Stimulated activated CD8-positive, alpha-beta memory T cell treated with anti-CD3 and anti-CD28 coated beads, Interleukin-2, amount 100 ng/mL, for 1 hour (primary cell): Measurements from ENCODE around the gene FUT8.

Experiments
- DNase-seq, 2 donors: peaks; one replicate each; pipeline ENCODE4 v3.0.0-alpha.2; 2020; ENCODE audit warnings: low read depth in 2 of 2

Gene FUT8

GRCh38 chr14:65412032-65412846, at the start of gene FUT8:
Gene FUT8 (plus strand): TSS chr14:65412730. CDS start chr14:65561564, 148,834 bp downstream.
- peak; percentile 89 to 96 for DNase-seq

- DNase-seq, result no peak
Measured at GRCh38 chr14:65366802-65367565, 45.5 kb upstream of the FUT8 start.

DNA sequence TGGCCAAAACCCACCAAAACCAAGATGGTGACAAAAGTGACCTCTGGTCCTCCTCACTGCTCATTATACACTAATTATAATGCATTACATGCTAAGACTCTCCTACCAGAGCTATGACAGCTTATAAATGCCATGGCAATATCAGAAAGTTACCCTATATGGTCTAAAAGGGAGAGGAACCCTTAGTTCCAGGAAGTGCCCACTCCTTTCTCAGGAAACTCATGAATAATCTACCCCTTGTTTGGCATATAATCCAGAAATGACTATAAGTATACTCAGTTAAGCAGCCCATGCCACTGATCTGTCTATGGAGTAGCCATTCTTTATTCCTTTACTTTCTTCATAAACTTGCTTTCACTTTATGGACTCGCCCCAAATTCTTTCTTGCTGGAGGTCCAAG, 43.0 kb upstream of the FUT8 start:
- no peak for DNase-seq

DNA sequence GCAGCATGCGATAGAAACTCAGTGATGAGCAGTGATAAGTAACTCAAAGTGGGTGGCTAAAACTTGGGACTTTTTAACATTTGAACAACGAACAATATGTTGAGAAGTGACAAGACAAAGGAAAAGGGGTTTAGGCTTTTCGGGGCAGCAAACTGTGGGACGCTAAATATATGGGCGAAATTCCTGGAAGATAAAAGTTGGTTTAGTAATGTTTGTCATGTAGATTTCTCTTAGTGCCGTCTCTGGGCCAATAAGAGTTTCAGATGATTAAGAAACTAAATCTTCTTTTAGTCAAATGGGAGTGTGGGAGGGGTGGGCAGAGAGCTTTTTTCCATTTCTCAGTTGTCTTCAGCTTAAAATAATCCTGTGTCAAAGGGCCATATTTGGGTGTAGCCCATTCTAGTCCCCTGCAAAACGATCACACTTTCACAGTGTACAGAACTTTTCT, 41.7 kb upstream of the FUT8 start:
- no peak for DNase-seq

DNA sequence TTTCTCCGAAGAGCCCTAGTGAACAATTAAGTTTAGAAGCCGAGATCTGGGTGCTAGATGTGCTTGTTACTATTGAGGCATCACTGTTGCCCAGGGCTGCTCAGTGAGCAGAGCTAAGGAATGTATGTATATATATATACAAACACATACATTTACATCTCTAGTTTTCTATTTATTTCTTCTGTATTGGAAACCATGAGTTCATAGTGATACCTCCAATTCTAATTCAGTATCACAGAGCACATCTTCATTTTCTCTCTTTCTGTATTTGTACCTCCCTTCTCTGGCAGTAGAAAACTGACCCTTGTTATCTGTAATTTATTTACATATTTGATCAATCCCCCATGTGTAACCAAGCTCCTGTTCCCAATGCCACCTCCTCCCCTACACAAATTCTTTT, 40.7 kb upstream of the FUT8 start:
- no peak for DNase-seq

- DNase-seq, result no peak
Measured at GRCh38 chr14:65373016-65373670, 39.4 kb upstream of the FUT8 start.

GRCh38 chr14:65373671-65374039, 38.9 kb upstream of the FUT8 start:
- DNase-seq, result no peak

DNA sequence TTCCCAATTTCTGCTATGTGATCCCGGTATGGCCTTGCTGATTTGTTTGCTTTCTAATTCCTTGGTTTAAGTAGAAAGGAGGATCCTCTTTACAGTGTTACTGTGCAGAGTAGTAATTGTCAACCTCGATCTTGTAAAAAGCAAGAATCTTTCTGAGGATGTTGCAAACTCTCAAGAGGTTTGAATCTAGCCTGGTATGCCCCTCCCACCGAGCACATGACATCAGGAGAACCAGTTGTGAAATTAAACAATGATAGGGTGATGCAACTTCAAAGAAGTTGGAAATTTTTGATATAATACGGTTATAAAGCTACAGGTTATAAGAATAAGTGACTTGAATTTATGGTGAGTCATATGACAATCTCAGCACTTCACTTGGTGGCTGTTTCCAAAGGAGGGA, 35.0 kb upstream of the FUT8 start:
- no peak for DNase-seq

- no peak for DNase-seq
Measured at GRCh38 chr14:65382586-65382985, 29.9 kb upstream of the FUT8 start.

GRCh38 chr14:65387171-65387570, 25.4 kb upstream of the FUT8 start:
- no peak for DNase-seq

GRCh38 chr14:65387628-65388027, 24.9 kb upstream of the FUT8 start:
- DNase-seq, result no peak

DNA sequence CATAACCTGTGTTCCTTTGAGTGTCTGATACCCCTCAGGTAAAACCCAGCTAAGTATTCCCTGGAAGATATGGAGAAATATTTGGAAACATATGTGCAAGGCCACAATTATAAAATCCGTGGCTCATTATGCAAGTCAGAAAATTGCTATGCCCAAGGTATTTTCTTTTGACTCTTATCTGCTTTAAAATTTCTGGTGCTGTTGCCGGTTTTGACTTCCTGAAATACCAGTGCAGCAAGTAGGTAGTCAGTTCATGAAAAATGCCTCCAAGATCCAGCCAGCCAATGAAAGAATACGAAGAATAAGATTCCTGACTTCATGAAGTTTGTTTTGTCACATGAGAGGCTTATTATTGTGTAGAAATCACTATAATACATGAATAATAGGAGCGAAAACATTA, 20.2 kb upstream of the FUT8 start:
- no peak for DNase-seq

DNA sequence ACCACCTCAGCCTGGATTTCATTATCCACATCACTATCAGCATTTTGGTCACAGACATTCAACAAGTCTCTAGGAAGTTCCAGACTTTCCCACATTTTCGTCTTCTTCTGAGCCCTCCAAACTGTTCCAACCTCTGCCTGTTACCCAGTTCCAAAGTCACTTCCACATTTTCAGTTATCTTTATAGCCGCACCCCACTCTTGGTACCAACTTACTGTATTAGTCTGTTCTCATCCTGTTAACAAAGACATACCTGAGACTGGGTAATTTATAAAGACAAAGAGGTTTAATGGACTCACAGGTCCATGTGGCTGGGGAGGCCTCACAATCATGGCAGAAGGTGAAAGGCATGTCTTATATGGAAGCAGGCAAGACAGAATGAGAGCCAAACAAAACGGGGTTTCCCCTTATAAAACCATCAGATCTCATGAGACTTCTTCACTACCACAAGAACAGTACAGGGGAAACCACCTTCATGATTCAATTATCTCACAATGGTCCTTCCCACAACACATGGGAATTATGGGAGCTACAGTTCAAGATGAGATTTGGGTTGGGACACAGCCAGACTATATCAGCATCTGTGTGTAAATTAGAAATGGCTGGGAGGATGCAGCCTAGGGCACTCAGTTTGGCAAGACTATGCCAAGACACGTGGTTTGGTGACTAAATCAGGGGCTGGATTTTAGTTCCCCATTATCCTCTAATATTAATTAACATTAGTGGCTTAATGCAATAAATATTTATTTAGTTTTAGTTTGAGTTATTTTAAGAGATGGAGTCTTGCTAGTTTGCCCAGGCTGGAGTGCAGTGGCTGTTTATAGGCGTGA, 16.2 kb upstream of the FUT8 start:
- no peak for DNase-seq

DNA sequence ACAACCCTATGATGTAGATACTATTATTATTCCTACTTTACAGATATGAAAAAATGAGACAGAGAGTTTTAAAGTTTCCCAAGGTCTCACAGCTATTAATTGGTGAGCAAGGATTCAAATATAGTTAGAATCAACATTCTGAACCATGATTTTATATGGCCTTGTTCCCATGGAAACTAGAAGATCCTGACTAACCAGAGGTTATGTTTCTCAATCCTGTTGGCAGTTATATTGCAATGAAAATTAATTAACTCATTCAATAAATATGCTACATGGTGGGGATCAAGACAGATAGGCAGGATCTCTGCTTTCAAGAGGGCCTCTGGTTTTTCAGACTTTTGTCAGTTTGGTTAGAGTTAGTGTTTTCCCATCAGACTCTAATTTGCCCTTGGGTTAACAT, 9.3 kb upstream of the FUT8 start:
- DNase-seq, result no peak

GRCh38 chr14:65408113-65408512, 4.4 kb upstream of the FUT8 start:
- no peak for DNase-seq

GRCh38 chr14:65410640-65411039, 1.9 kb upstream of the FUT8 start:
- no peak for DNase-seq

GRCh38 chr14:65411656-65412031, 886 bp upstream of the FUT8 start:
- peak; percentile 59 to 64 for DNase-seq

GRCh38 chr14:65412856-65413738, 567 bp downstream of the FUT8 start:
- DNase-seq, result peak in 1 of 2 donors; percentile 4

GRCh38 chr14:65413739-65414045, 1.2 kb downstream of the FUT8 start:
- DNase-seq, result no peak

- DNase-seq, result no peak
Measured at GRCh38 chr14:65414961-65415589, 2.5 kb downstream of the FUT8 start.
